CD4-positive, alpha-beta T cell treated with Interleukin-2 at 100 ng/mL for 4 hours (primary cell): Measurements from ENCODE around the gene MAD2L1.
A peak's percentile ranks its signal among the peaks of the same experiment; 100 is the strongest.

Experiments used
- DNase-seq: peaks from one replicate; pipeline ENCODE4 v3.0.0-alpha.2; 2020; ENCODE audit warnings: low spot score

MAD2L1 gene

GRCh38 chr4:120057416-120057815 is 9.2 kb downstream of the MAD2L1 start:
- no peak for DNase-seq

- DNase-seq = no peak
Observed at GRCh38 chr4:120056246-120056645, 10.4 kb downstream of the MAD2L1 start.

- no peak for DNase-seq
Observed at GRCh38 chr4:120055795-120056194, 10.9 kb downstream of the MAD2L1 start.

- DNase-seq = no peak
Observed at GRCh38 chr4:120055162-120055561, 11.5 kb downstream of the MAD2L1 start.

- no peak for DNase-seq
Observed at GRCh38 chr4:120053911-120054310, 12.7 kb downstream of the MAD2L1 start.

- no peak for DNase-seq
Observed at GRCh38 chr4:120052856-120053255, 13.8 kb downstream of the MAD2L1 start.

- DNase-seq = no peak
Observed at GRCh38 chr4:120051253-120051652, 15.4 kb downstream of the MAD2L1 start.

- DNase-seq = peak; percentile 83
Observed at GRCh38 chr4:120049732-120050494, 16.7 kb downstream of the MAD2L1 start.

- DNase-seq = no peak
Observed at GRCh38 chr4:120043828-120044227, 22.8 kb downstream of the MAD2L1 start.

- no peak for DNase-seq
Observed at GRCh38 chr4:120037411-120037810, 29.2 kb downstream of the MAD2L1 start.

GRCh38 chr4:120034913-120035312 is 31.7 kb downstream of the MAD2L1 start:
- DNase-seq = no peak

GRCh38 chr4:120026853-120027252 is 39.8 kb downstream of the MAD2L1 start:
- DNase-seq = no peak

GRCh38 chr4:120025516-120025915 is 41.1 kb downstream of the MAD2L1 start:
- DNase-seq = no peak

- DNase-seq = no peak
Observed at GRCh38 chr4:120018786-120019185, 47.9 kb downstream of the MAD2L1 start.

GRCh38 chr4:120017939-120018692 is 48.5 kb downstream of the MAD2L1 start:
- DNase-seq = no peak

GRCh38 chr4:120011725-120012124 is 54.9 kb downstream of the MAD2L1 start:
- DNase-seq = no peak

- no peak for DNase-seq
Observed at GRCh38 chr4:120010646-120011045, 56.0 kb downstream of the MAD2L1 start.

GRCh38 chr4:120009731-120010130 is 56.9 kb downstream of the MAD2L1 start:
- DNase-seq = no peak

- DNase-seq = no peak
Observed at GRCh38 chr4:120008957-120009356, 57.7 kb downstream of the MAD2L1 start.

- no peak for DNase-seq
Observed at GRCh38 chr4:120007896-120008436, 58.7 kb downstream of the MAD2L1 start.

GRCh38 chr4:120007191-120007871 is 59.3 kb downstream of the MAD2L1 start:
- DNase-seq = no peak
